ENCODE data around the gene MACROD1. TPM values are rescaled to one million over a fixed set of nuclear protein-coding genes. Genes with fewer than 3 reads are reported as not detected.

MACROD1 gene
- total RNA-seq, 2 donors from 2014 or later = 3.9 to 7.5 TPM

DNA sequence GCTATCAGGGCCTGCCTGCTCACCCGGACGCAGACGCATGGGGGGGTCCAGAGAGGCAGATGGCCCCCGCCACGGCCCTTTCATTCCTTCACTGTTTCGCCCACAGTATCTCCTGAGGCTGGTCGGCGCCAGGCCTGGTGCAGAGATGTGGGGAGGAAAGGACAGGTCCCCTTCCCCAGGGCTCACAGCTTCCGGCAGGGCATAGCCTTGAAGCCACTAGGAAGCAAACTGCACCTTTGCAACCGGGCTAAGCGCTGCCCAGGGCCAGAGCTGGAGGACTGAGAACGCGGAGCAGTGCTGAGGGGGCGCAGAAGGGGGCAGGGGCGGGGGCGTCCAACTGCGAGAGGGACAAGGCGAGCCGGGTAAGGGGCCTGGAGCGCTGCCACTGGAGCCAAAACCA lies 150.4 kb downstream of the MACROD1 start:
- no peaks in the 10 kb centered on the region for H3K27me3 Mint-ChIP-seq
- no peak overlapping the region for H3K27ac Mint-ChIP-seq
- H3K36me3 Mint-ChIP-seq (ENCODE audit: low read depth) = peaks cover 4% of the 10 kb centered on the region
- H3K4me3 Mint-ChIP-seq = no peak overlapping the region
- no peaks in the 10 kb centered on the region for H3K4me1 Mint-ChIP-seq
- DNase-seq (no peak), ATAC-seq (no peak)
- no peaks in the 10 kb centered on the region for H3K9me3 ChIP-seq (ENCODE audit: control insufficient read depth, low read length, poor library complexity, severe bottlenecking)

DNA sequence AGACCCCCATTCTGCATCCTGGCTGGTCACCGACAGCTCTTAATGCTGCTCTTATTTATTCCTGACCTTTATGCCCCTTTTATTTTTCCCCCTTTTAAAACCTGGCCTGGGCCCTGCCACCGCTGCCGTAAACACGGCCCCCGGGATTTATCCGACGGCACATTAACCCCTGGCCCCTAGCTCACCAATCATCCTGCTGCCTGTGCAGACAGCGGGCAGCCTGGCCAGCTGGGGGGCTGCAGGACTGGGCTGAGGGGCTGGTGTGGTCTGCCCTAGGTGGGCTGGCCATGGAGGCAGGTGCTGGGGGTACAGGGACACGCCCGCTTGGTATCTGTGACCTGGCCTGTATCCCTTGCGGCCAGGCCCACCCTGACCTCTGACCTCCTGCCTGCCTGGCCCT lies 151.6 kb downstream of the MACROD1 start:
- no peak for DNase-seq
- Mint-ChIP-seq H3K4me1 (no peaks in the 10 kb centered on the region), H3K4me3 (no peak overlapping the region), H3K36me3 (ENCODE audit: low read depth) (peaks cover 6% of the 10 kb centered on the region), H3K27ac (no peak overlapping the region), H3K27me3 (no peaks in the 10 kb centered on the region)
- ATAC-seq = no peak
- H3K9me3 ChIP-seq (ENCODE audit: control insufficient read depth, low read length, poor library complexity, severe bottlenecking) = no peaks in the 10 kb centered on the region

DNA sequence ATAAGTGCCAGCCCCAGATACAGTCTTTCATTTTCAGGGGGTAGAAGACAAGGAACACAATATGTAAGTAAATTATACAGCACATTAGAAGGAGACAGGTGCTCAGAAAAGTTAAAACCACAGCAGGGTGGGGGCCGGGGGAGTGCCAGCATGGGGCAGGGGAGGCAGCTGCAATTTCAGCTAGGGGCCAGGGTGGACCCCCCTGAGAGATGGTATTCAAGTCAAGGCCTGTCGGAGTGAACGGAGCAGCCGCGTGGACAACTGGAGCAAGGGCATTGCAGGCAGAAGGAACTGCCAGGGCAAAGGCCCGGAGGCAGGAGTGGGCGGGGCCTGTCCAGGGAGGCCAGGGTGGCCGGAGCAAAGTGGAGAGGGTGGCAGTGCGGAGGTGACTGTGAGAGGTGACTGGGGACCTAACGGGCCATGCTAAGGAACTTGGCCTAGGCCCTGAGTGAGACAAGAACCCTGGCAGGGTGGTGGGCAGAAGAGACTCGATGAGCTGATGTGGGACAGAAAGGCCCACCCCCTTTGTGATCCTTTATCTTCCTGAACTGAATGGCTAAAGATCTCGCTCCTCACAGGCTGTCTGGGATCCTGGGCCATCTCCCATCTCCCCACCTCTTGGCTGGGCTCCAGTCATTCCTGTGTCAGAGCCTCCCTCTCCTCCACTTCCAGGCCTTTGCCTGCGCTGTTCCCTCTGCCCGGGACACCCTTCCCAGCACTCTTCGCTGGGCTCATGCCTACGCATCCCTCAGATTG lies 152.6 kb downstream of the MACROD1 start:
- no peaks in the 10 kb centered on the region for H3K4me1 Mint-ChIP-seq
- no peak for ATAC-seq

DNA sequence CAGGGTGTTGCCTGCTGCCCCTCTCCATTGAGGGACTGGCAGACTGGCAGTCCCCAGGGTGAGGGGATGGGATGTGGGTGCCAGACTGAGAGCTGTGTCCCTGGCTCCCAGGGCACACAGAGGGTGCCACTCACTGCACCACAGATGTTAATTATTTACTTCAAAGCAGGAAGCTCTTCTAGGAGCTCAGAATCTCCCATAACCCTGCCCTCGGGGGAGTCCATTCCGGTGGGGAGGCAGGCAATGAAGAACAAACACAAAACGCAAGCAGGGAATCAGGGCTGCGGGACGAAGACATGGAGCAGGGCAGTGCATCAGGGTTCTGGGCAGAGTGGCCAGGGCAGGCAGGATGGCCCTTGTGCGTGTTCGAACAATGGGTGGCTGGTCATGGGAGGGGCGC lies 154.5 kb downstream of the MACROD1 start:
- DNase-seq (no peak), ATAC-seq (no peak)
- Mint-ChIP-seq H3K36me3 (ENCODE audit: low read depth) (peaks cover 9% of the 10 kb centered on the region), H3K4me3 (no peak overlapping the region), H3K4me1 (peaks cover 12% of the 10 kb centered on the region), H3K27ac (no peak overlapping the region), H3K27me3 (peaks cover 27% of the 10 kb centered on the region)
- H3K9me3 ChIP-seq (ENCODE audit: control insufficient read depth, low read length, poor library complexity, severe bottlenecking) = no peaks in the 10 kb centered on the region

More for the DNA sequence above, 152.6 kb downstream of the MACROD1 start:
- Mint-ChIP-seq H3K4me3 (no peak overlapping the region), H3K27ac (no peak overlapping the region), H3K36me3 (ENCODE audit: low read depth) (peaks cover 6% of the 10 kb centered on the region), H3K27me3 (peaks cover 8% of the 10 kb centered on the region)
- no peak for DNase-seq
- H3K9me3 ChIP-seq (ENCODE audit: control insufficient read depth, low read length, poor library complexity, severe bottlenecking) = no peaks in the 10 kb centered on the region

DNA sequence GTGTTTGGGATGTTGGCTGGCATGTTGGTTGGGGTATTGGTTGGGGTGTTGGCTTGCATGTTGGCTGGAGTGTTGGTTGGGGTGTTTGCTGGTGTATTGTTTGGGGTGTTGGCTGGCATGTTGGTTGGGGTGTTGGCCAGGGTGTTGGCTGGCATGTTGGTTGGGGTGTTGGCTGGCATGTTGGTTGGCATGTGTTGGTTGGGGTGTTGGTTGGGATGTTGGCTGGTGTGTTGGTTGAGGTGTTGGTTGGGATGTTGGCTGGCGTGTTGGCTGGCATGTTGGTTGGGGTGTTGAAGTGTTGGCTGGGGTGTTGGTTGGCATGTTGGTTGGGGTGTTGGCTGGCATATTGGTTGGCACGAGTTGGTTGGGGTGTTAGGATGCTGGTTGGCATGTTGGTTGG lies 155.1 kb downstream of the MACROD1 start:
- H3K4me1 Mint-ChIP-seq = peaks cover 12% of the 10 kb centered on the region
- H3K27ac Mint-ChIP-seq = no peak overlapping the region
- H3K27me3 Mint-ChIP-seq = peaks cover 31% of the 10 kb centered on the region
- H3K4me3 Mint-ChIP-seq = no peak overlapping the region
- ATAC-seq (no peak), DNase-seq (no peak)
- H3K36me3 Mint-ChIP-seq (ENCODE audit: low read depth) = peaks cover 9% of the 10 kb centered on the region
- no peaks in the 10 kb centered on the region for H3K9me3 ChIP-seq (ENCODE audit: control insufficient read depth, low read length, poor library complexity, severe bottlenecking)

DNA sequence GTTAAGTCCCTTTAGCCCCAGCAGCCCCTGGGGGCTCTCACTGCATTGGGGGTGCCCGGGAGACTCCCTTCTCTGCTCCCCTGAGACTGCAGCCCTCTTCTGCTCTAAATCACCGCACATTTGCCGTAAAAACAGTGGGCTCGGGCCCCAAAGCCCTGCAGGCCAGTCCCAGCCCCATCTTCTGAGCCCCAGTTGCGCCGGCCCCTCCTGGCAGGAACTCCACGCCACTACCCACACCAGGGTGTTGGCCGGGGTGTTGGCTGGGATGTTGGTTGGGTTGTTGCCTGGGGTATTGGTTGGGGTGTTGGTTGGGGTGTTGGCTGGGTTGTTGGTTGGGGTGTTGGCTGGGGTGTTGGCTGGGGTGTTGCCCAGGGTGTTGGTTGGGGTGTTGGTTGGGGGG lies 156.2 kb downstream of the MACROD1 start:
- Mint-ChIP-seq H3K4me3 (no peak overlapping the region), H3K27me3 (peaks cover 31% of the 10 kb centered on the region), H3K4me1 (peaks cover 12% of the 10 kb centered on the region), H3K36me3 (ENCODE audit: low read depth) (peaks cover 9% of the 10 kb centered on the region), H3K27ac (no peak overlapping the region)
- no peak for DNase-seq
- no peaks in the 10 kb centered on the region for H3K9me3 ChIP-seq (ENCODE audit: control insufficient read depth, low read length, poor library complexity, severe bottlenecking)
- no peak for ATAC-seq

DNA sequence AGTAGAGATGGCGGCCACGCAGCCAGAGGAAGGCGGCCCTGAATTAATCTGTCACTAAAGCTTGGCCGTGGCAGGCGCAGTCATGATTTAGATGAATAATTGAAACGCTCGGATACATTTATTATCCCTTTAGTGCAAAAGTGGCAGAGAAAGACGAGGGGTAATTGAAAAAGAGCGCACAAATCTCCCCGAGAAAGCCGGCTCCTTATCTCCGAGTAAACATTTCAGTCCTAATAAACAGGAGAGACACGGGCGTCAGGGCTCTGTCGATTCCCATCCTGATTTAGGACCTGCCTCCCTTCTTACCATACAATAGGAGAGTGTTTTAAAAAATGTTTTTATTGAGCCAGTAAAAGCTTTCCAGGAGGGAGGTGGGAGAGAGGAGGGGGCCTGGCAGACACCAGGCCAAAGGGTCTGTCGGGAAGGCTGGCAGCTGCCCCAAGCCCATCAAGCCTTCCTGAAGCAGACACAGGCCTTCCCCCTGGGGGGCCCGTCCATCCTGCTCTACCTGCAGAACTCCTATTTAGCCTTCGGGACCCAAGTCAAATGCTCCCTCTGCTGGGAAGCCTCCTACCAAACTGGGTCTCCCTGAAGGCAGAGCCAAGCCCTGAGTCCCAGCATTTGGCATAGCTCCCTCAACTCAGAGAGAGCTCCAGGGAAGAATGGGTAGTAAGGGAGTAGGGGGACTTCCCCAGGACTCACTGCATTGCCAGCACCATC lies 156.8 kb downstream of the MACROD1 start:
- peaks cover 9% of the 10 kb centered on the region for H3K36me3 Mint-ChIP-seq (ENCODE audit: low read depth)
- no peak overlapping the region for H3K27ac Mint-ChIP-seq
- no peak for DNase-seq
- H3K4me3 Mint-ChIP-seq = no peak overlapping the region
- no peaks in the 10 kb centered on the region for H3K9me3 ChIP-seq (ENCODE audit: control insufficient read depth, low read length, poor library complexity, severe bottlenecking)
- peaks cover 31% of the 10 kb centered on the region for H3K27me3 Mint-ChIP-seq
- ATAC-seq = no peak
- H3K4me1 Mint-ChIP-seq = peaks cover 12% of the 10 kb centered on the region

DNA sequence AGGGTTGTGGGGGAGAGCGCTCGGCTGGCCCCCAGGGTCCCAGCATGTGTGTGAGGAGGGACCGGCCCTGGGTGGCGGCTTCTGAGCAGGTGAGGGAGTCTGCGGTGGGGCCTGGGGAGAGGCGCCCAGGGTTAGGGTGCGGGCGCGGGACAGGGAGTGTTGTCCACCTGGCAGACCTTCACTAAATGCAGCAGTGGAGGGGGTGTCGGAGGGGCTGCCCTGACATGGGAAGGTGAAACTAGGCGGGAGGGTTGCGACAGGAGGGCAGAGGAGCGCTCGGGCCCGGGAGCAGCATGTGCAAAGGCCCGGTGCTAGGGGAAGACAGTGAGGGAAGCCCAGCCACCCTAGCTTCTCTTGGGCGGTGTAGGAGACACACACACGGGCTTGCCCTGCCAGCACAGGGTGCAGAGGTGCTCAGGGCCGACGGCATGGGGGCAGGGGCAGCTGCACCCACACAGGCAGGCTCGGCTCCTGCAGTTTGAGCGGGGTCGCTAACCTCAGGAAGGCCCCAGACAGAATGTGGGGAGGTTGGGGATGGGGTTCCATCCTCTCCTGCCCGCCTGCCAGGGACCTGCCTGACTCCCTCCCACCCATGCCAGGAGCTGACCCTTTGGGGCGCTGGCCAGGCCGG lies 157.5 kb downstream of the MACROD1 start:
- no peak for DNase-seq
- ATAC-seq = no peak
- Mint-ChIP-seq H3K27ac (no peak overlapping the region), H3K4me3 (peak overlapping the region; percentile 85), H3K36me3 (ENCODE audit: low read depth) (peaks cover 9% of the 10 kb centered on the region), H3K4me1 (peaks cover 13% of the 10 kb centered on the region), H3K27me3 (peaks cover 31% of the 10 kb centered on the region)
- H3K9me3 ChIP-seq (ENCODE audit: control insufficient read depth, low read length, poor library complexity, severe bottlenecking) = no peaks in the 10 kb centered on the region

DNA sequence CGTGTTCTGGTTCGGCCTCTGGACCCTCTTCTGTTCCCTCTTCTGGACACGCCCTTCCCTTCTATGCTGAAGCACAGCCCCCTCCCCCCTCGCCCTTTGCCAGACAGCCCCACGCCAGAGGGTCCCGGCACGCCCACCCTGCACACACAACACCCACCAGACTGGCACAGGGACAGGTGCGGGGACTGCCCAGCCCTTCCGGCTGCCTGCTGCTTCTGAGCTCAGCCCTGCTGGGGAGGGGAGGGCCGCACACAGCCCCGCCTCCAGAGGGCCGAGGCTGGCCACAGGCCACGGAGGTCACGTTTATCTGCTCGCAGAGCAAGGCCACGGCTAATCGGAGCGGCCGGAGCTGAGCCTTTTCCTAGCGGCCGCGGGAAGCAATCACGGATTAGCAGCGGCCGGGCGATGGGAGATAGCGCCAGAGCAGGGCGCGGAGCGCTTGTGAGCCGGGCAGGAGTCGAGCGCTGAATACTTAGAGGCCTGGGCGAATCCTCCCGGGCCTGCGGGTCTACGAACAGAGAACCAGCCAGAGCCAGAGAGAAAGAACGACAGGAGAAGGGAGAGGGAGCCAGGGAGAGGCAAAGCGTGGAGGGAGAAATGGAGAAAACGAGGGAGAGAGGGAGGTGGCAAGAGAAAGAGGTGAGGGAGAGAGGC lies 158.2 kb downstream of the MACROD1 start:
- H3K27me3 Mint-ChIP-seq = peaks cover 31% of the 10 kb centered on the region
- peaks cover 9% of the 10 kb centered on the region for H3K36me3 Mint-ChIP-seq (ENCODE audit: low read depth)
- H3K9me3 ChIP-seq (ENCODE audit: control insufficient read depth, low read length, poor library complexity, severe bottlenecking) = no peaks in the 10 kb centered on the region
- DNase-seq (no peak), ATAC-seq (peak; percentile 67)
- peak overlapping the region; percentile 39 for H3K27ac Mint-ChIP-seq
- peaks cover 13% of the 10 kb centered on the region for H3K4me1 Mint-ChIP-seq
- peak overlapping the region; percentile 85 for H3K4me3 Mint-ChIP-seq

DNA sequence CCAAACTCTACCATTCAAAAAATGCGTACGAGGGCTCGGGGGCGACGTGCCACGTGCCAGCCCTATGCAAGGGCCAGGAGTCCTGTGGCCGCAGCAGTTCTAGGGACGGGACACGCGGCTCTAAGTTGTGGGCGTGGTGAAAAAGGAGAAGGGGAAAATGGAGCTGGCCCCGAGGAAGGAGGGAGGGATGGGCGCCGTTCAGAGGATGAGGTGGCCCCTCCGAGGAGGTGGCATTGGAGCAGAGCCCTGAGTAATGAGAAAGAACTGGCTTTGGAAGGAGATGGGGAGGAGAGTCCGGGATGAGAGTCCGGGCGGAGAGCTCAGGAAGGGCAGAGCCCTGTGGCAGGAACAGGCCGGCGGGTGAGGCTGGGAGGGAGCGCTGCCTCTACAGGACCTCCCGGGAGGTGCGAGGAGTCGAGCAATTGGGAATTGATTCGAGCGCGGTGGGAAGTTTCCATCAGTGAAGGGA lies 158.7 kb downstream of the MACROD1 start:
- ATAC-seq (peak; percentile 20), DNase-seq (no peak)
- peak overlapping the region; percentile 39 for H3K27ac Mint-ChIP-seq
- no peaks in the 10 kb centered on the region for H3K9me3 ChIP-seq (ENCODE audit: control insufficient read depth, low read length, poor library complexity, severe bottlenecking)
- peaks cover 31% of the 10 kb centered on the region for H3K27me3 Mint-ChIP-seq
- peak overlapping the region; percentile 85 for H3K4me3 Mint-ChIP-seq
- peaks cover 13% of the 10 kb centered on the region for H3K4me1 Mint-ChIP-seq
- H3K36me3 Mint-ChIP-seq (ENCODE audit: low read depth) = peaks cover 9% of the 10 kb centered on the region

DNA sequence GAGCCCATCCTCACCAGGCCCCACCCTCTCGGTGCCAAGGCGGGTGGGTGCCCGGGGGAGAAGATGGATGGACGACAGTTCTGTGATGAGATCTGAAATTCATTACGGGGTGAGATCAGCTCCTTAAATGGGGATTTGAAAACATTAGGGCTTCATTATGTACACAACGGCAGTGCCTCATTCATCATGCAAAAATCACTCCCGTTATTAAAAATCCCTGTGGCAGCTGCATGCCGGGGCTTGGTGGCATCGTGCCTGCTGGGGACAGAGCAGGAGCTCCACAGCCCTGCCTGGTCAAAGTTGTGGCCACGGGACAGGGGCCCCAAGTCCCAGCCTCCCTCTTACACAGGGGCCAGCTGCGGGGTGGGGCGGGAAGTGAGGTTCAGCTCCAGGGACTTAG lies 159.5 kb downstream of the MACROD1 start:
- DNase-seq (no peak), ATAC-seq (no peak)
- H3K27ac Mint-ChIP-seq = no peak overlapping the region
- H3K9me3 ChIP-seq (ENCODE audit: control insufficient read depth, low read length, poor library complexity, severe bottlenecking) = no peaks in the 10 kb centered on the region
- H3K4me3 Mint-ChIP-seq = peak overlapping the region; percentile 85
- peaks cover 9% of the 10 kb centered on the region for H3K36me3 Mint-ChIP-seq (ENCODE audit: low read depth)
- H3K27me3 Mint-ChIP-seq = peaks cover 31% of the 10 kb centered on the region
- H3K4me1 Mint-ChIP-seq = peaks cover 16% of the 10 kb centered on the region

DNA sequence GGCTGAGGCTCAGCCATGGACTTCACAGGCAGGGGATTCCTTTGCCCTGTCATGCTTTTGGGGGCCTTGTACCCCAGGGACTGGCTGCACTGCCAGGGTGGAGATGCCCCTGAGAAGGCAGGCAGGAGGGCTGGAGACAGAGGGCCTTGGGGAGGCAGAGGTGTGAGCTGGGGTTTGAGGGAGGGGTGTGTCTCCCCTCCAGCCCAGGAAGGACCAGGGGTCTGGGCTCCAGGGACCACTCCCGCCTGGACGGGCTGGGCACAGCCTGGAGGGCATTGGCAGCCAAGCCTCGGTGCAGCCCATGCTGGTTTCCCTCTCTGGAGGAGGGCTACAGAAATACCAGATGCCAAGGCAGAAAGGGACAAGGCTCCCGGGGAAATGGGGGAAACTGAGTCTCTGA lies 160.2 kb downstream of the MACROD1 start:
- H3K9me3 ChIP-seq (ENCODE audit: control insufficient read depth, low read length, poor library complexity, severe bottlenecking) = no peaks in the 10 kb centered on the region
- no peak overlapping the region for H3K27ac Mint-ChIP-seq
- peaks cover 16% of the 10 kb centered on the region for H3K4me1 Mint-ChIP-seq
- no peak overlapping the region for H3K4me3 Mint-ChIP-seq
- peaks cover 7% of the 10 kb centered on the region for H3K36me3 Mint-ChIP-seq (ENCODE audit: low read depth)
- no peak for DNase-seq
- no peak for ATAC-seq
- H3K27me3 Mint-ChIP-seq = peaks cover 31% of the 10 kb centered on the region

DNA sequence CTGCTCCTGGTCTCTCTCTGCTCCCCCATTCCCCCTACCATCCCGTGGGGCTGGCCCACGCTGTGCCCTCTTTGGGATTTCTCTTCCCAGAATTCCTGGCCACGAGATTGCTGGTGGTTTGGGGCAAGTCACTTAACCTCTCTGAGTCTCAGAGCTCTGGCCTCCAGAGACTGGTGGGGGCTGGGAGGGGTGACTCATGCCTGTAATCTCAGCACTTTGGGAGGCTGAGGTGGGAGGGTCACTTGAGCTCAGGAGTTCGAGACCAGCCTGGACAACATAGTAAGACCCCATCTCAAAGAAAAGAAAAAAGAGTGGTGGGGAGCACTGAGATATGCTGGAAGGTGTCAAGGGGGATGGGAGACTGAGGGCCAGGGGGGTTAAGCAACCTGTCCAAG lies 161.3 kb downstream of the MACROD1 start:
- peaks cover 3% of the 10 kb centered on the region for H3K36me3 Mint-ChIP-seq (ENCODE audit: low read depth)

More for the DNA sequence above, 161.3 kb downstream of the MACROD1 start:
- H3K4me1 Mint-ChIP-seq = peaks cover 16% of the 10 kb centered on the region
- peaks cover 31% of the 10 kb centered on the region for H3K27me3 Mint-ChIP-seq
- DNase-seq = no peak
- H3K9me3 ChIP-seq (ENCODE audit: control insufficient read depth, low read length, poor library complexity, severe bottlenecking) = no peaks in the 10 kb centered on the region
- ATAC-seq = no peak
- H3K4me3 Mint-ChIP-seq = no peak overlapping the region
- no peak overlapping the region for H3K27ac Mint-ChIP-seq
